B cell (primary cell): Measurements from ENCODE around the gene CNNM3. TPM values are rescaled to one million over a fixed set of nuclear protein-coding genes. Genes with fewer than 3 reads are reported as not detected.

Source experiments
- ATAC-seq: fragments of 200-7000 bp; cut with Tn5 transposase; one replicate; pipeline ENCODE4 v1.10.0; 2021; ENCODE audit warnings: low read depth, mild to moderate bottlenecking, moderate number of reproducible peaks, moderate library complexity
- CTCF ChIA-PET: fragments of 350-600 bp; sonication (Branson Sonifier 250); formaldehyde crosslinking; loops from one replicate; lab custom pipeline; 2021; ENCODE audit warnings: antibody characterized with exemption, inconsistent platforms; lab: Charles Lee
- POLR2A ChIA-PET: fragments of 350-600 bp; sonication (Branson Sonifier 250); formaldehyde crosslinking; loops from one replicate; lab custom pipeline; 2021; ENCODE audit warnings: antibody characterized with exemption; lab: Charles Lee
- DNase-seq: peaks from one replicate; pipeline ENCODE4 v3.0.0; 2013
- H2AFZ ChIP-seq: 2 replicates; pipeline ENCODE4 v1.6.1; 2012; ENCODE audit warnings: mild to moderate bottlenecking, low read depth, low read length; ENCODE audit not compliant: insufficient read depth, poor library complexity, severe bottlenecking
- H3K27ac ChIP-seq, 2 donors: 1 replicate in 1 of 2; 2 replicates in 1 of 2; pipeline ENCODE4 v1.5.1; 2012 to 2013; ENCODE audit warnings: low read length in 2 of 2, mild to moderate bottlenecking in 2 of 2, moderate library complexity in 1 of 2
- H3K27me3 ChIP-seq, 4 experiments: fragments of 200-600 bp in 1 of 4; sonication (generic) in 1 of 4; replicated peaks in 1 of 4; 1 replicate in 2 of 4; 2 replicates in 2 of 4; pipeline versions ENCODE4 v1.6.1 to v1.7.0; 2013 to 2016; ENCODE audit warnings: low read length in 3 of 4, mild to moderate bottlenecking in 2 of 4, mixed read lengths in 1 of 4, moderate library complexity in 1 of 4; ENCODE audit not compliant: insufficient read depth in 4 of 4, control insufficient read depth in 3 of 4; ENCODE audit errors: control extremely low read depth in 1 of 4
- H3K36me3 ChIP-seq, 2 experiments: replicated peaks in 1 of 2; 1 replicate in 1 of 2; 2 replicates in 1 of 2; pipeline versions ENCODE4 v1.6.1 to v1.7.1; 2013; ENCODE audit warnings: low read length in 1 of 2; ENCODE audit not compliant: insufficient read depth in 2 of 2, control insufficient read depth in 1 of 2; ENCODE audit errors: control extremely low read depth in 1 of 2, extremely low read depth in 1 of 2
- H3K4me1 ChIP-seq, 2 donors: fragments of 200-600 bp in 1 of 2; sonication (generic) in 1 of 2; 1 replicate in 1 of 2; 2 replicates in 1 of 2; pipeline versions ENCODE4 v1.5.1 to v1.6.1; 2013 to 2017; ENCODE audit warnings: low read length in 2 of 2; ENCODE audit not compliant: control insufficient read depth in 2 of 2, insufficient read depth in 2 of 2
- H3K4me2 ChIP-seq: replicated peaks from 2 replicates; pipeline ENCODE3; 2012; ENCODE audit warnings: mild to moderate bottlenecking, low read depth, low read length; ENCODE audit not compliant: poor library complexity, severe bottlenecking
- H3K4me3 ChIP-seq, 5 experiments: fragments of 200-600 bp in 1 of 5; sonication (generic) in 1 of 5; 1 replicate in 3 of 5; 2 replicates in 2 of 5; pipeline versions ENCODE4 v1.5.1 to v1.7.0; 2011 to 2016; ENCODE audit warnings: low read length in 4 of 5, mild to moderate bottlenecking in 4 of 5, low read depth in 2 of 5, control low read depth in 1 of 5, moderate library complexity in 1 of 5; ENCODE audit not compliant: insufficient read depth in 1 of 5; ENCODE audit errors: control extremely low read depth in 1 of 5, extremely low read depth in 1 of 5
- H3K79me2 ChIP-seq: fragments of 200-600 bp; sonication (generic); one replicate; pipeline ENCODE4 v1.6.0; 2016; ENCODE audit warnings: low read length; ENCODE audit not compliant: control insufficient read depth, insufficient read depth
- H3K9ac ChIP-seq: fragments of 200-600 bp; sonication (generic); 2 replicates; pipeline ENCODE4 v1.6.1; 2017; ENCODE audit warnings: mild to moderate bottlenecking, low read length, moderate library complexity
- H3K9me3 ChIP-seq, 3 donors: one replicate each; pipeline versions ENCODE4 v1.6.1 to v1.7.1; 2013; ENCODE audit warnings: low read length in 2 of 3; ENCODE audit not compliant: control insufficient read depth in 2 of 3, insufficient read depth in 1 of 3; ENCODE audit errors: control extremely low read depth in 1 of 3
- H4K20me1 ChIP-seq: 2 replicates; pipeline ENCODE4 v1.6.0; 2012; ENCODE audit warnings: mild to moderate bottlenecking, low read length; ENCODE audit not compliant: insufficient read depth, control insufficient read depth, poor library complexity, severe bottlenecking
- H3K27ac Mint-ChIP-seq: one replicate; pipeline ENCODE4 v1.8.0; 2021; ENCODE audit warnings: mixed read lengths
- H3K27me3 Mint-ChIP-seq: one replicate; pipeline ENCODE4 v1.8.0; 2021; ENCODE audit warnings: mixed read lengths
- H3K4me1 Mint-ChIP-seq: one replicate; pipeline ENCODE4 v1.8.0; 2021; ENCODE audit warnings: mixed read lengths
- H3K4me3 Mint-ChIP-seq: one replicate; pipeline ENCODE4 v1.8.0; 2021; ENCODE audit warnings: mixed read lengths
- H3K9me3 Mint-ChIP-seq: one replicate; pipeline ENCODE4 v1.8.0; 2022; ENCODE audit warnings: mixed read lengths; ENCODE audit not compliant: insufficient read depth
- CTCF ChIP-seq: fragments of 200-600 bp; IDR thresholded peaks from one replicate; pipeline ENCODE4 v1.8.0; 2022; ENCODE audit warnings: antibody characterized with exemption, mild to moderate bottlenecking
- EZH2 ChIP-seq: IDR thresholded peaks from 2 replicates; pipeline ENCODE4 v1.6.1; 2012; ENCODE audit warnings: borderline replicate concordance, low read depth, mild to moderate bottlenecking, moderate library complexity, low read length; ENCODE audit not compliant: insufficient read depth, poor library complexity, severe bottlenecking
- WGBS: methylation state at CpG from one replicate; pipeline ENCODE4 v1.1.5; 2013; ENCODE audit warnings: missing lambda C conversion rate; ENCODE audit not compliant: insufficient coverage; 5-methylcytosine and 5-hydroxymethylcytosine counted together
- intact Hi-C: fragments of 100-400 bp; cut with micrococcal nuclease; formaldehyde crosslinking; loops from one replicate; pipeline ENCODE4 v1.10.0; 2022
- polyA plus RNA-seq: library from polyadenylated mRNA; depleted of rRNA; stranded (reverse); fragments of >200 nt; gene quantifications from 2 replicates; pipeline ENCODE4 v1.2.3, GENCODE V29; 2012
- total RNA-seq, 2 donors: library from RNA; stranded (reverse); fragments of 120-200 nt in 1 of 2; gene quantifications; 1 replicate in 1 of 2; 2 replicates in 1 of 2; pipeline versions ENCODE4 v1.2.3 to v1.2.4, GENCODE V29; 2013 to 2022

CNNM3 gene
- total and polyA plus RNA-seq, 2 donors (not counting 1 experiment from before 2014, with no cell fraction given), result 28.8 to 54.7 TPM

- Histone ChIP-seq H3K79me2 (no peaks in the 10 kb centered on the region), H4K20me1 (no peaks in the 10 kb centered on the region), H3K4me3 (peak overlapping the region in 3 of 5 experiments; percentile 8 to 22 (median 18)), H3K27me3 (peaks cover 0 to 18% (median 6%) of the 10 kb centered on the region in 4 experiments), H2AFZ (peak overlapping the region; percentile 41), H3K9me3 (no peaks in the 10 kb centered on the region), H3K36me3 (no peaks in the 10 kb centered on the region), H3K9ac (peak overlapping the region; percentile 36), H3K27ac (peak overlapping the region in 1 of 2 donors; percentile 50), H3K4me2 (peak overlapping the region; percentile 68), H3K4me1 (peaks cover 24 to 29% of the 10 kb centered on the region in 2 donors)
- Mint-ChIP-seq H3K27ac (peak overlapping the region; percentile 51), H3K4me1 (peaks cover 25% of the 10 kb centered on the region), H3K27me3 (peaks cover 8% of the 10 kb centered on the region), H3K9me3 (no peaks in the 10 kb centered on the region), H3K4me3 (peak overlapping the region; percentile 69)
- POLR2A ChIA-PET, result interaction anchor here (0.9 kb wide), 1 partner anchor 16 kb away, joined by 3 read pairs; the partner anchor contains the start of gene ANKRD39
- ATAC-seq (peak; percentile 63), DNase-seq (peak; percentile 84)
- TF ChIP-seq CTCF, result no peak
- 33% methylated on average over 11 of the region's 18 CpGs for WGBS
- CTCF ChIA-PET, result interaction anchor here (0.6 to 2.8 kb wide), 4 partner anchors 13 to 238 kb away, joined by 3 to 17 read pairs (median 4); partner anchors contain the start of gene ANKRD39
- intact Hi-C loops, result loop anchor here (5.0 kb wide), 1 partner anchor 68 kb away; no protein-coding TSS in a partner anchor
Measured at GRCh38 chr2:96874198-96874831, 58.2 kb downstream of the CNNM3 start.

GRCh38 chr2:96875498-96876268 is 59.6 kb downstream of the CNNM3 start:
- POLR2A ChIA-PET, result no interaction called here

More at GRCh38 chr2:96875498-96876268, 59.6 kb downstream of the CNNM3 start:
- Mint-ChIP-seq H3K27me3 (peaks cover 9% of the 10 kb centered on the region), H3K9me3 (no peaks in the 10 kb centered on the region), H3K4me1 (peaks cover 20% of the 10 kb centered on the region), H3K27ac (no peak overlapping the region), H3K4me3 (peak overlapping the region; percentile 29)
- no peak overlapping the region for H3K4me3 ChIP-seq
- H3K4me1 ChIP-seq, result peaks cover 19 to 23% of the 10 kb centered on the region in 2 donors
- DNase-seq (no peak), ATAC-seq (no peak)
- CTCF ChIA-PET, result interaction anchor here (1.3 kb wide), 1 partner anchor 75 kb away, joined by 5 read pairs; no protein-coding TSS in a partner anchor
- no peaks in the 10 kb centered on the region for H3K79me2 ChIP-seq
- no peak overlapping the region for H3K27ac ChIP-seq
- whole genome bisulfite sequencing, result 93% methylated on average over 12 of the region's 14 CpGs
- TF ChIP-seq CTCF, result no peak
- TF ChIP-seq EZH2, result no peak
- no peaks in the 10 kb centered on the region for H3K9me3 ChIP-seq
- no peaks in the 10 kb centered on the region for H3K36me3 ChIP-seq
- peaks cover 0 to 12% (median 2%) of the 10 kb centered on the region in 4 experiments for H3K27me3 ChIP-seq
- H3K9ac ChIP-seq, result no peak overlapping the region
- H3K4me2 ChIP-seq, result no peak overlapping the region
- intact Hi-C loops, result no loop called here
- H4K20me1 ChIP-seq, result no peaks in the 10 kb centered on the region
- no peak overlapping the region for H2AFZ ChIP-seq
